Caco-2 (cell line): ENCODE data around the gene SNX20. TPM values are rescaled to one million over a fixed set of nuclear protein-coding genes. Genes with fewer than 3 reads are reported as not detected.
A peak's percentile ranks its signal among the peaks of the same experiment; 100 is the strongest.

ENCODE experiments used
- BruUV-seq: library from RNA; stranded (reverse); fragments of 400-500 nt; replicated peaks from 2 replicates; lab custom pipeline; 2021; lab: Mats Ljungman, UMichigan
- CTCF ChIA-PET: fragments of 300-600 bp; sonication (Branson Sonifier 250); formaldehyde crosslinking; loops from one replicate; lab custom pipeline; 2022; ENCODE audit warnings: antibody characterized with exemption; lab: Charles Lee
- POLR2A ChIA-PET: fragments of 300-600 bp; sonication (Branson Sonifier 250); formaldehyde crosslinking; loops from one replicate; lab custom pipeline; 2022; ENCODE audit warnings: antibody characterized with exemption; lab: Charles Lee
- DNase-seq, 2 experiments: peaks; one replicate each; pipeline versions ENCODE4 v3.0.0 to v3.0.0-alpha.2; 2020 to 2022
- H3K27me3 ChIP-seq: replicated peaks from 2 replicates; pipeline ENCODE4 v1.6.0; 2011; ENCODE audit warnings: low read length; ENCODE audit not compliant: control insufficient read depth, insufficient read depth
- H3K36me3 ChIP-seq: 2 replicates; pipeline ENCODE4 v1.5.1; 2011; ENCODE audit warnings: low read length; ENCODE audit not compliant: control insufficient read depth, insufficient read depth
- H3K4me1 ChIP-seq: fragments of 250-450 bp; sonication (Bioruptor Pico); 2 replicates; pipeline ENCODE4 v1.5.1; 2020; ENCODE audit warnings: mild to moderate bottlenecking
- H3K4me3 ChIP-seq: 2 replicates; pipeline ENCODE4 v1.5.1; 2011; ENCODE audit warnings: low read depth, mild to moderate bottlenecking, control low read depth, low read length
- H3K9me3 ChIP-seq: fragments of 250-450 bp; sonication (Bioruptor Pico); 2 replicates; pipeline ENCODE4 v1.5.1; 2020; ENCODE audit warnings: mild to moderate bottlenecking, moderate library complexity
- H3K27ac Mint-ChIP-seq: one replicate; pipeline ENCODE4 v1.8.0; 2022; ENCODE audit warnings: mixed read lengths; ENCODE audit not compliant: unreplicated experiment
- H3K27me3 Mint-ChIP-seq: one replicate; pipeline ENCODE4 v1.8.0; 2022; ENCODE audit warnings: mixed read lengths; ENCODE audit not compliant: insufficient read depth, unreplicated experiment
- H3K36me3 Mint-ChIP-seq: one replicate; pipeline ENCODE4 v1.8.0; 2022; ENCODE audit warnings: mild to moderate bottlenecking, mixed read lengths; ENCODE audit not compliant: insufficient read depth, unreplicated experiment
- H3K4me1 Mint-ChIP-seq: one replicate; pipeline ENCODE4 v1.8.0; 2022; ENCODE audit warnings: low read depth, mixed read lengths; ENCODE audit not compliant: unreplicated experiment
- H3K4me3 Mint-ChIP-seq: one replicate; pipeline ENCODE4 v1.8.0; 2022; ENCODE audit warnings: mild to moderate bottlenecking, moderate library complexity, mixed read lengths; ENCODE audit not compliant: unreplicated experiment
- H3K9me3 Mint-ChIP-seq: one replicate; pipeline ENCODE4 v1.8.0; 2022; ENCODE audit warnings: mixed read lengths; ENCODE audit not compliant: unreplicated experiment
- CTCF ChIP-seq, 2 experiments: fragments of 200-600 bp in 1 of 2; IDR thresholded peaks; 1 replicate in 1 of 2; 2 replicates in 1 of 2; pipeline versions ENCODE4 v1.5.1 to v1.8.0; 2011 to 2022; ENCODE audit warnings: antibody characterized with exemption in 1 of 2, control low read depth in 1 of 2, inconsistent platforms in 1 of 2, low read depth in 1 of 2, low read length in 1 of 2, mild to moderate bottlenecking in 1 of 2, moderate library complexity in 1 of 2; ENCODE audit not compliant: insufficient read depth in 1 of 2, severe bottlenecking in 1 of 2, unreplicated experiment in 1 of 2
- intact Hi-C: fragments of 100-400 bp; cut with micrococcal nuclease; formaldehyde crosslinking; loops from one replicate; pipeline ENCODE4 v1.10.0; 2022; ENCODE audit not compliant: unreplicated experiment
- total RNA-seq: library from RNA; stranded (reverse); gene quantifications from 2 replicates; pipeline ENCODE4 v1.2.3, GENCODE V29; 2022

The SNX20 gene
- total RNA-seq, 1 experiment from 2014 or later, result not detected

- BruUV-seq, result no TSS peak
- Mint-ChIP-seq H3K27me3 (no peaks in the 10 kb centered on the region), H3K4me3 (no peak overlapping the region), H3K9me3 (peaks cover 20% of the 10 kb centered on the region), H3K36me3 (no peaks in the 10 kb centered on the region), H3K4me1 (peaks cover 21% of the 10 kb centered on the region), H3K27ac (peak overlapping the region; percentile 8)
- Histone ChIP-seq H3K36me3 (no peaks in the 10 kb centered on the region), H3K4me1 (peaks cover 10% of the 10 kb centered on the region; the same call in 1 of the 2 replicates), H3K27me3 (no peaks in the 10 kb centered on the region), H3K9me3 (peaks cover 19% of the 10 kb centered on the region), H3K4me3 (no peak overlapping the region)
- DNase-seq, result peak; percentile 74
- POLR2A ChIA-PET, result no interaction called here
- TF ChIP-seq CTCF (IDR thresholded peaks at IDR 0.05; ENCODE audit: insufficient read depth in 1 of 2, low read depth in 1 of 2, low read length in 1 of 2, severe bottlenecking in 1 of 2, unreplicated experiment in 1 of 2), result peak in 1 of 2 experiments; percentile 47
- intact Hi-C loops, result loop anchor here (1.0 to 5.0 kb wide), 2 partner anchors 138 to 201 kb away; no protein-coding TSS in a partner anchor
- CTCF ChIA-PET, result interaction anchor here (0.5 to 8.1 kb wide), 13 partner anchors 10 to 455 kb away, joined by 3 to 188 read pairs (median 4); partner anchors contain the start of genes BRD7 and CYLD
Measured at GRCh38 chr16:50668368-50669008, 12.6 kb downstream of the SNX20 start.

GRCh38 chr16:50667497-50668367 is 13.4 kb downstream of the SNX20 start:
- Mint-ChIP-seq H3K27ac (peak overlapping the region; percentile 8), H3K4me3 (no peak overlapping the region), H3K4me1 (peaks cover 21% of the 10 kb centered on the region), H3K9me3 (peaks cover 17% of the 10 kb centered on the region), H3K27me3 (no peaks in the 10 kb centered on the region), H3K36me3 (no peaks in the 10 kb centered on the region)
- peaks cover 17% of the 10 kb centered on the region for H3K9me3 ChIP-seq
- BruUV-seq, result no TSS peak
- H3K4me1 ChIP-seq, result peaks cover 10% of the 10 kb centered on the region; the same call in 1 of the 2 replicates
- ChIA-PET POLR2A (no interaction called here), CTCF (interaction anchor here (0.6 to 8.1 kb wide), 12 partner anchors 10 to 421 kb away, joined by 3 to 188 read pairs (median 6); partner anchors contain the start of genes BRD7 and CYLD)
- peak in 1 of 2 experiments; percentile 12 for TF ChIP-seq CTCF (IDR thresholded peaks at IDR 0.05; ENCODE audit: insufficient read depth in 1 of 2, low read depth in 1 of 2, low read length in 1 of 2, severe bottlenecking in 1 of 2, unreplicated experiment in 1 of 2)
- no peak for DNase-seq
- intact Hi-C loops, result loop anchor here (1.0 to 5.0 kb wide), 2 partner anchors 139 to 200 kb away; no protein-coding TSS in a partner anchor
- H3K4me3 ChIP-seq, result no peak overlapping the region
- no peaks in the 10 kb centered on the region for H3K27me3 ChIP-seq
- no peaks in the 10 kb centered on the region for H3K36me3 ChIP-seq
